Epithelial cell of proximal tubule (primary cell): Measurements from ENCODE around the gene SLC4A2. TPM values are rescaled to one million over a fixed set of nuclear protein-coding genes. Genes with fewer than 3 reads are reported as not detected.

ENCODE experiments used
- DNase-seq: peaks from one replicate; pipeline ENCODE4 v3.0.0-alpha.2; 2011; ENCODE audit warnings: low read depth
- H3K4me3 ChIP-seq: 2 replicates; pipeline ENCODE4 v1.5.1; 2011; ENCODE audit warnings: low read depth, mild to moderate bottlenecking, low read length
- total RNA-seq: library from RNA; depleted of rRNA; stranded (reverse); fragments of >200 nt; gene quantifications from 2 replicates; pipeline ENCODE4 v1.2.3, GENCODE V29; 2015
- TF ChIP-seq, protein P1 (sequence below): conservative IDR thresholded peaks from 2 replicates; pipeline ENCODE4 v1.5.1; 2012; ENCODE audit warnings: low read depth, mild to moderate bottlenecking, low read length

The SLC4A2 gene
- total RNA-seq, 1 donor from 2014 or later: 115 TPM

DNA sequence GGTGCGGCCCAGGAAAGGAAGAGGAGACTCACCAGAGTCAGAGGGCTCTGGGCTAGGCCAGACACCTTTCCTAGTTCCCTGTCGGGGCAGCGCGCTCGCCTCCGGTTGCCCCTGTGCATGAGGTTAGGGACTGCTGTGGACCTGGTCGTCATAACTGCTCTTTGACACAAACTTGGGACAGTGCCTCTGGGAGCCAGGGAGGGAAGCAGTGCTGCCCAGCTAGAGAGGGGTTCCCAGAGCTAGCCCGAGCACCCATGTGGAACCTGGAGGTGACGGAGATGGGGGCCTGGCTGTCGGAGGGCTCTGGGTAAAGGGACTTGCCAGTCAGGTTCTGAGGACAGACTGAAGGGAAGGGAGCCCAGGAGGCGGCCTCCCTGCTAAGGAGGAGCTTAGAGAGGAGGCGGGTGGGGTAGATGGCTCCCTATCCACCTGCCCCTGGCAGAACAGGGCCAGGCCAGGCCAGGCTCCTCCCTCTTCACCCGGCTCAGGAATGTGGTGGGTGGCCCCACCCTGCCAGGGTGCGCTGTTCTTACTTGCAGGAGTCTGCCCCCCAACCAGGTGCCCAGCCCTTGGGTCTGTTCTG is 56.5 kb downstream of the SLC4A2 start:
- TF ChIP-seq, protein P1, sequence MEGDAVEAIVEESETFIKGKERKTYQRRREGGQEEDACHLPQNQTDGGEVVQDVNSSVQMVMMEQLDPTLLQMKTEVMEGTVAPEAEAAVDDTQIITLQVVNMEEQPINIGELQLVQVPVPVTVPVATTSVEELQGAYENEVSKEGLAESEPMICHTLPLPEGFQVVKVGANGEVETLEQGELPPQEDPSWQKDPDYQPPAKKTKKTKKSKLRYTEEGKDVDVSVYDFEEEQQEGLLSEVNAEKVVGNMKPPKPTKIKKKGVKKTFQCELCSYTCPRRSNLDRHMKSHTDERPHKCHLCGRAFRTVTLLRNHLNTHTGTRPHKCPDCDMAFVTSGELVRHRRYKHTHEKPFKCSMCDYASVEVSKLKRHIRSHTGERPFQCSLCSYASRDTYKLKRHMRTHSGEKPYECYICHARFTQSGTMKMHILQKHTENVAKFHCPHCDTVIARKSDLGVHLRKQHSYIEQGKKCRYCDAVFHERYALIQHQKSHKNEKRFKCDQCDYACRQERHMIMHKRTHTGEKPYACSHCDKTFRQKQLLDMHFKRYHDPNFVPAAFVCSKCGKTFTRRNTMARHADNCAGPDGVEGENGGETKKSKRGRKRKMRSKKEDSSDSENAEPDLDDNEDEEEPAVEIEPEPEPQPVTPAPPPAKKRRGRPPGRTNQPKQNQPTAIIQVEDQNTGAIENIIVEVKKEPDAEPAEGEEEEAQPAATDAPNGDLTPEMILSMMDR: no peak
- no peak overlapping the region for H3K4me3 ChIP-seq
- DNase-seq: no peak

DNA sequence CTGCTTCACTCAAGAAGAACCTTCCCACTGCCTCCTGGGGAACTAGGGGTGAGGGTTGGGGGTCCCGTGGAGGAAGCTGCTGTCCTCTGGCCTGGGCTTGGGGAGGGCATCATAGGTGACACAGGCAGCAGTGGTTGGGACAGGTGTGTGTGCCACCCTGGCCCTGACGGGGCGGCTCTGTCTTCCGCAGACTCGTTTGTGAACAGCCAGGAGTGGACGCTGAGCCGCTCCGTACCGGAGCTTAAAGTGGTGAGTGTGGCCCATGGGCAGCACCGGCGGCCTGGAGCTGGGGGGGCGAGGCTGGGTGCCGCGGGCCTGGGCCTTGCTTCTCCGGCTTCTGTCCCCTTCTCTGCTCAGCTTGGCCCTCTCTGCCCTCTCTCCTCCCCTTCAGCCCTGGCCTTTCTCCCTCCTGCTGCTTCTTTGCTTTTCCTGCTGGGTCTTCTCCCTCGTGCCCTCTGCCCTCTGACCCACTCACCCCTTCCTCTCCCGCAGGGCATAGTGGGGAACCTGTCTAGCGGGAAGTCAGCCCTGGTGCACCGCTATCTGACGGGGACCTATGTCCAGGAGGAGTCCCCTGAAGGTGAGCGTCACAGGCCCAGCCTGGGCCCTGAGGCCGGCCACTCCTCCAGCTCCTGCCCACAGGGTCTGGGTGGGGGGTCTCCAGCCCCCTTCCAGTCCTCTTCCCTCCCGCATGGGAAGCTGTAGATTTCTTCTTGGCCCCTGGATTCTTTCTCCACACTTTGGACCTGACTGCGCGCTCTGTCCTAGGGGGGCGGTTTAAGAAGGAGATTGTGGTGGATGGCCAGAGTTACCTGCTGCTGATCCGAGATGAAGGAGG is 57.4 kb downstream of the SLC4A2 start:
- H3K4me3 ChIP-seq: no peak overlapping the region

DNA sequence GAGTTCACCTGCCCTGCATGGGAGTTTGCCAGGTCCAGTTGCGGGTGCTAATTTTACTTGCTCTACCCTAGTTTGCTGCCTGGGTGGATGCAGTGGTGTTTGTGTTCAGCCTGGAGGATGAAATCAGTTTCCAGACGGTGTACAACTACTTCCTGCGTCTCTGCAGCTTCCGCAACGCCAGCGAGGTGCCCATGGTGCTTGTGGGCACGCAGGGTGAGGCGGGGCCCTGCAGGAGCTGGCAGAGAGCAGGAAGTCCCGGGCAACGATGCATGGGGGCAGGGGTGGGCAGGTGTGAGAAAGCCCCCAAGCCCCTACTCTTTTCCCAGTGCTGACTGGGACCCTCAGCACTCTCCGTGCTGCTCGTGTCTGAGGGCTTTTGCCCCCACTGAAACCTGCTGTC is 58.2 kb downstream of the SLC4A2 start:
- no peak for DNase-seq
- TF ChIP-seq, protein P1: no peak
- H3K4me3 ChIP-seq: no peak overlapping the region

More for the DNA sequence above, 57.4 kb downstream of the SLC4A2 start:
- no peak for DNase-seq
- TF ChIP-seq, protein P1: no peak

DNA sequence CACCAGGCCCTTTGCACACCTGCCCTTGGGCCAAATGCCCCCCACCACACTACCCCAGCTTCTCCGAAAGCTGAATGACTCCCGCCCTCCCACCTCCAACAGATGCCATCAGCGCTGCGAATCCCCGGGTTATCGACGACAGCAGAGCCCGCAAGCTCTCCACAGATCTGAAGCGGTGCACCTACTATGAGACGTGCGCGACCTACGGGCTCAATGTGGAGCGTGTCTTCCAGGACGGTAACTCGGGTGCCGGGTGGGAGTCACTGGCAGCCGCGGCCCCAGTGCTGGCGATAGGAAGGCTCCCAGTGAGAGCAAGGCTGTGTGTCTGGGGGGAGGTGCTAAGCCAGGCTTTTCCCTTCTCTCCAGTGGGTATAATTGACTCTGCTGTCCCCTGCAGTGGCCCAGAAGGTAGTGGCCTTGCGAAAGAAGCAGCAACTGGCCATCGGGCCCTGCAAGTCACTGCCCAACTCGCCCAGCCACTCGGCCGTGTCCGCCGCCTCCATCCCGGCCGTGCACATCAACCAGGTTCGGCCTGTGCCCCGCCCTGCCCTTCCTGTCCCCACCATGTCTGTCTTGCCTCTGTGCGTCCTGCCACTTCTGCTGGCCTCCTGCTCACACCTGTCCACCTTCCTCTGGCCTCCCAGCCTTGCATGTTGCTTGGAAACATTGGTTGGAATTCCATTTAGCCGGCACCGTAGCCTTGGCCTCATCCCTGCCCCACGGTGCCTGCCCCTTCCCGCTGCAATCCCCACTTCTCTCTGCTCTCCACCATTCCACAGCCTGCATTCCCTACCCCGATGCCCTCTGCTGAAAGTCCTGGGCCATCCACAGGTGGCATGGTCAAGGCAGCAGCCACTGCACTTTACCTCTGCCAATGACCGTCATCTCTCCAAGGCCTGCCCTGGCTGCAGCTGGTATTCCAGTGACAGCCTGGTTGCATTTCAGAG is 59.0 kb downstream of the SLC4A2 start:
- TF ChIP-seq, protein P1: no peak
- no peak overlapping the region for H3K4me3 ChIP-seq
- DNase-seq: no peak

DNA sequence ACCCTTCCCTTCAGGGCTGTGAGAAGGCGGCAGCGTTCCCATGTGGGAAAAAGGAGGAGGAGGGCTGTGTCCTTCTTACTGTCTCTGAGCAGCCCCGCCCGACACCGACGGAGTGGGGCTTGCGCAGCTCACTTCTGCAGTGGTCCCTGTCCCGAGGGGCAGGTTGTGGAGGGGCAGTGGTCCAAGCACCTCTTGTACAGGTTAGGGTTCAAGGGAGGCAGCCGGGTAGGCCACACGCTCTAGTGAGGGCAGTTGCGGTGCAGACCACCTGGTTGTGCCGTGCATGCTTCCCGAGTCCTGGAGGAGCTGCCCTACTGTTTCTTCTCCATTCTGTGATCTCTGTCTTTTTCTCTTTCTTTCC is 59.6 kb downstream of the SLC4A2 start:
- TF ChIP-seq, protein P1: no peak
- no peak overlapping the region for H3K4me3 ChIP-seq
- no peak for DNase-seq

DNA sequence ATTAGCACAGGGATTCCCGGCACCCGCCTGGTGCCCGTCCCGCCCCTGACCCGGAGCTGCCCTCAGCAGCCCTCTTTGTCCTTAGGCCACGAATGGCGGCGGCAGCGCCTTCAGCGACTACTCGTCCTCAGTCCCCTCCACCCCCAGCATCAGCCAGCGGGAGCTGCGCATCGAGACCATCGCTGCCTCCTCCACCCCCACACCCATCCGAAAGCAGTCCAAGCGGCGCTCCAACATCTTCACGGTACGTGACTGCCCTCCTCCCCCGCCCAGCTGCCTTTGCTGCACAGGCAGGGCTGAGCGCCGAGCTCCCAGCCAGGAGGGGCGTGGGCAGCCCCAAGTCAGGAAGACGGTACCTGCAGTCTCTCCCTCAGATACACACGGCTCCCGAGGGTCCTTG is 60.5 kb downstream of the SLC4A2 start:
- H3K4me3 ChIP-seq: no peak overlapping the region
- no peak for DNase-seq
- TF ChIP-seq, protein P1: no peak
